ENCODE data around the gene SRD5A1.

SRD5A1 gene

GRCh38 chr5:6711409-6712141, 78.3 kb downstream of the SRD5A1 start:
- H3K9ac ChIP-seq (ENCODE audit: insufficient read length, low read depth) = peak overlapping the region; percentile 91
- no peak for DNase-seq (ENCODE audit: low read depth, low spot score)
- H3K36me3 ChIP-seq (ENCODE audit: insufficient read depth, insufficient read length, low read length) = peaks cover 12% of the 10 kb centered on the region
- peaks cover 10% of the 10 kb centered on the region for H3K27me3 ChIP-seq (ENCODE audit: insufficient read depth, insufficient read length)
- peaks cover 5% of the 10 kb centered on the region for H3K4me1 ChIP-seq (ENCODE audit: insufficient read depth, insufficient read length)
- H3K4me3 ChIP-seq (ENCODE audit: insufficient read length, low read depth) = peak overlapping the region; percentile 61
- H3K9me3 ChIP-seq (ENCODE audit: insufficient read depth, low read length) = no peaks in the 10 kb centered on the region
- TF ChIP-seq SUZ12 (IDR thresholded peaks at IDR 0.05; ENCODE audit: extremely low read depth, insufficient read depth, insufficient read length) = no peak
- no peak for TF ChIP-seq ZNF274 (IDR thresholded peaks at IDR 0.05; ENCODE audit: low read depth, low read length)
- TF ChIP-seq YY1 (IDR thresholded peaks at IDR 0.05; ENCODE audit: insufficient read depth, insufficient read length) = no peak

DNA sequence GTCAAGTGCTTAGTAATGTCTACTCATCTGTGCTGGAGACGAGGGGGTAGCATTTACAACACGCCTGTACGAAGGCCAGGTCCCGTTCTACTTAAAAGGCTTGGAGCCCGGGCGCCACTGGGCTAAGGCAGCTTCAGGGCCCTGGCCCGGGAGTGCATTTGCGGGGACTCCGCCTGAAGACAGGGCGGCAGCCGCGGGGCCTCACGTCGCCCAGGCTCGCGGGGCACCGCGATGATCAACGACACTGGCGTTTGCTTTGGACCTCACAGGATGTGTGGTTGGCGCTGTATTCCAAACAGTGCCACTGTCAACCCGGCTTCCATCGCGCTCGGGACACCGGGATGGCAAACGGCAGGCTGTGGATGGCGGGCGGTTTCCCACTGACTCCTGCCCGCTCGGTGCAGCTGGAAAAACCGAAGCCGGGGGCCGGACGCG, 78.9 kb downstream of the SRD5A1 start:
- Histone ChIP-seq H3K9ac (ENCODE audit: insufficient read length, low read depth) (peak overlapping the region; percentile 91), H3K9me3 (ENCODE audit: insufficient read depth, low read length) (no peaks in the 10 kb centered on the region), H3K4me3 (ENCODE audit: insufficient read length, low read depth) (peak overlapping the region; percentile 61), H3K36me3 (ENCODE audit: insufficient read depth, insufficient read length, low read length) (peaks cover 17% of the 10 kb centered on the region), H3K27me3 (ENCODE audit: insufficient read depth, insufficient read length) (peaks cover 10% of the 10 kb centered on the region), H3K4me1 (ENCODE audit: insufficient read depth, insufficient read length) (peaks cover 5% of the 10 kb centered on the region)
- DNase-seq (ENCODE audit: low read depth, low spot score) = no peak
- TF ChIP-seq SUZ12 (IDR thresholded peaks at IDR 0.05; ENCODE audit: extremely low read depth, insufficient read depth, insufficient read length) = no peak
- no peak for TF ChIP-seq YY1 (IDR thresholded peaks at IDR 0.05; ENCODE audit: insufficient read depth, insufficient read length)
- TF ChIP-seq ZNF274 (IDR thresholded peaks at IDR 0.05; ENCODE audit: low read depth, low read length) = no peak

DNA sequence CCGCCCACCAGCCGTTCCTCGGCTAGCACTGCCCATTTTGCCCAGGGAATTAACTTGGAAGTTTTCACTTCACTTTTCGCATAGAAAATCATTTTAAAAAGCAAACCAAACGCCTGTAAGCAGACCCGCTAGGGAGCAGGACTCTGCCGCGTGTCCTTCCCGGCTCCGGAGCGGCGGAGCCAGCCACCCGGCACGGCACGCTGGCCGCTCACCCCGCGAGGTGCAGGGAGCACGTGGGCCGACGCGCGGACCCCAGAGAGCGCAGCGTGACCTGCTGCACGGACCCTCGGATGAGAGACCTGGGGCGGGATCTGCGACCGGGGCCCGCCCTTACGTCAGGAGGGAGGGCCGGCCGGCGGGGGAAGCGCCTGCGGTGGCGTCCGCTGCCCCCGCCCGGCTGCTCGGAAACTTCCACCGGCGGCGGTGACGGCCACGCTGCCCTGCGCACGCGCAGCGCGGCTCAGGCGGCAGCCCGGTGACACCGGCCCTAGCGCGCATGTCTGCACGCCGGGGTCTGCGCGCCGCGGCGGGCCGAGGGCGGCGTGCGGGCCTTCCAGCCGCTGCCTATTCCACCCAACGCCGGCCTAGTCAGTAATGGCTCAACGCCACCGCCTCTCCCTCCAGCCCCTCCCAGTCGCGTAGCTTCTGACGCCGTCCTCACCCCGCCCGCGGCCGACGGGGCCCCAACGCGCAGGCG, 79.5 kb downstream of the SRD5A1 start:
- no peaks in the 10 kb centered on the region for H3K9me3 ChIP-seq (ENCODE audit: insufficient read depth, low read length)
- peaks cover 5% of the 10 kb centered on the region for H3K4me1 ChIP-seq (ENCODE audit: insufficient read depth, insufficient read length)
- DNase-seq (ENCODE audit: low read depth, low spot score) = peak; percentile 85
- peak overlapping the region; percentile 91 for H3K9ac ChIP-seq (ENCODE audit: insufficient read length, low read depth)
- peaks cover 21% of the 10 kb centered on the region for H3K36me3 ChIP-seq (ENCODE audit: insufficient read depth, insufficient read length, low read length)
- peaks cover 10% of the 10 kb centered on the region for H3K27me3 ChIP-seq (ENCODE audit: insufficient read depth, insufficient read length)
- H3K4me3 ChIP-seq (ENCODE audit: insufficient read length, low read depth) = peak overlapping the region; percentile 61
- TF ChIP-seq SUZ12 (IDR thresholded peaks at IDR 0.05; ENCODE audit: extremely low read depth, insufficient read depth, insufficient read length) (no peak), YY1 (IDR thresholded peaks at IDR 0.05; ENCODE audit: insufficient read depth, insufficient read length) (no peak), ZNF274 (IDR thresholded peaks at IDR 0.05; ENCODE audit: low read depth, low read length) (no peak)

DNA sequence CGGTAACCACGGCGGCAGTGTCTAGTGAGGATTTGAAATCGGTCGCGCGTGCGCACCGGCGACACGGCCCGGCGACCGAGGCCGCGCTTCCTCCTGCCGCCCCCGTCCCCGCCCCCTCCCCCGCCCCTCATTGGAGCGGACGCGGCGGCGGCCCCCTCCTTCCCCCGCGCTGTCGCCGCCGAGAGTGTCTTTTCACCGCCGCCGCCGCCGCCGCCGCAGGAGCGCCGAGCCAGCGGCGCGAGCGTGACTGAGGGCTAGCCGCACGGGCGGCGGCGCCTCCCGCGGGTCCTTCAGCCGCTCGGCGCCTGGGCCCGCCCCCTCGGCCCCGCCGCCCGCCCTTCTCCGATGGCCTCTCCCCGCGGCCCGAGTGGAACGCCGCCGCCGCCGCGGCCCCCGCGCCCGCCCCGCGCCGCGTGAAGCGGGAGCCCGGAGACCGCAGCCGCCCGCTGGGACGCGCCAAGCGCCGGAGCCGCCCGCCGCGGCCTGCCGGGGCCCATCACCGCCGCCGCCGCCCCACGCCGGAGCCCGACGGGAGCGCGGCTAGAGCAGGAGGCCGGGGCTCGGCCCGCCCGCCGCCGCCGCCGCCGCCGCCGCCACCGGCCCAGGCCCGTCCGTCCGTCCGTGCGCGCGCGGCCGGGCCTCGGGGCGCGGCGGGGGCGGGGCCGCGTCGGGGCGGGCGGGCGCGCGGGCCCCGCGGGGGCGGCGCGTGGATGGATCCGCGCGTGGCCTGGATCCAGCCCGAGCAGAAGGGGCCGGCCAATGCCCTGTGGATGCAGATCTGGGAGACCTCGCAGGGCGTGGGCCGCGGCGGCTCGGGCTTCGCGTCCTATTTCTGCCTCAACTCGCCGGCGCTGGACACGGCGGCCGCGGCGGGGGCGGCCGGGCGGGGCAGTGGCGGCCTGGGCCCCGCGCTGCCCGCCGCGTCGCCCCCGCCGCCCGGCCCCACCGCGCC, 80.3 kb downstream of the SRD5A1 start, which contains the start of gene TENT4A:
TENT4A (plus strand) TSS at position 159 of the 952 bp plus-strand sequence; CDS start at position 711, 552 bp downstream.
- H3K27me3 ChIP-seq (ENCODE audit: insufficient read depth, insufficient read length) = peaks cover 10% of the 10 kb centered on the region
- peaks cover 5% of the 10 kb centered on the region for H3K4me1 ChIP-seq (ENCODE audit: insufficient read depth, insufficient read length)
- H3K9ac ChIP-seq (ENCODE audit: insufficient read length, low read depth) = peak within 1 kb of the TSS; percentile 91
- TF ChIP-seq SUZ12 (IDR thresholded peaks at IDR 0.05; ENCODE audit: extremely low read depth, insufficient read depth, insufficient read length) = no peak
- no peak for TF ChIP-seq YY1 (IDR thresholded peaks at IDR 0.05; ENCODE audit: insufficient read depth, insufficient read length)
- no peak for TF ChIP-seq ZNF274 (IDR thresholded peaks at IDR 0.05; ENCODE audit: low read depth, low read length)
- peak within 1 kb of the TSS; percentile 64 for H3K4me3 ChIP-seq (ENCODE audit: insufficient read length, low read depth)
- H3K9me3 ChIP-seq (ENCODE audit: insufficient read depth, low read length) = no peaks in the 10 kb centered on the region
- H3K36me3 ChIP-seq (ENCODE audit: insufficient read depth, insufficient read length, low read length) = peaks cover 28% of the 10 kb centered on the region
- no peak for DNase-seq (ENCODE audit: low read depth, low spot score)

DNA sequence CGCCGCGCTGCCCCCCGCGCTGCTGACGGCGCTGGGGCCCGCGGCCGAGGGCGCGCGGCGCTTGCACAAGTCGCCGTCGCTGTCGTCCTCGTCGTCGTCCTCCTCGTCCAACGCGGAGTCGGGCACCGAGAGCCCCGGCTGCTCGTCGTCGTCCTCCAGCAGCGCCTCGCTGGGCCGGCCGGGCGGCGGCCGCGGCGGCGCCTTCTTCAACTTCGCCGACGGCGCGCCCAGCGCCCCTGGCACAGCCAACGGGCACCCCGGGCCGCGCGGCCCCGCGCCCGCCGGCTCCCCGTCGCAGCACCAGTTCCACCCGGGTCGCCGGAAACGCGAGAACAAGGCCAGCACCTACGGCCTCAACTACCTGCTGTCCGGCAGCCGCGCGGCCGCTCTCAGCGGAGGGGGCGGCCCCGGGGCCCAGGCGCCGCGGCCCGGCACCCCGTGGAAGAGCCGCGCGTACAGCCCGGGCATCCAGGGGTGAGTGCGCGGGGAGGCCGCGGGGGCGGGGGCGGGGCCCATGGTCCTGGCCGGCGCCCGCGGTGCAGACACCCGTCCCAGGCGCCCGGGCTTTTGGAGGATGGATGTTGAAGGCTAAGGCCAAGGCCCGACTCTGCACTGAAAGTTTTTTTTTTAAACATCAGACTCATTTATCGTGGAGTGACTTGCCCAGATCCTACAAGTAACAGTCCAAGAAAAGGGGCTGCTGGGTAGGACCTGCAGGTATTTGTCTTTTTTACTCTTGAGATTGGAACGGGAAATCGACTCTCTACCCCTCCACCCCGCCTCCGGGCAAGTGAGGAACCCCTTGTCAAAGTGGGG, 81.2 kb downstream of the SRD5A1 start:
- H3K9ac ChIP-seq (ENCODE audit: insufficient read length, low read depth) = peak overlapping the region; percentile 72
- TF ChIP-seq SUZ12 (IDR thresholded peaks at IDR 0.05; ENCODE audit: extremely low read depth, insufficient read depth, insufficient read length) = no peak
- no peak for TF ChIP-seq YY1 (IDR thresholded peaks at IDR 0.05; ENCODE audit: insufficient read depth, insufficient read length)
- TF ChIP-seq ZNF274 (IDR thresholded peaks at IDR 0.05; ENCODE audit: low read depth, low read length) = no peak
- DNase-seq (ENCODE audit: low read depth, low spot score) = no peak
- H3K27me3 ChIP-seq (ENCODE audit: insufficient read depth, insufficient read length) = peaks cover 10% of the 10 kb centered on the region
- peak overlapping the region; percentile 64 for H3K4me3 ChIP-seq (ENCODE audit: insufficient read length, low read depth)
- no peaks in the 10 kb centered on the region for H3K9me3 ChIP-seq (ENCODE audit: insufficient read depth, low read length)
- H3K36me3 ChIP-seq (ENCODE audit: insufficient read depth, insufficient read length, low read length) = peaks cover 36% of the 10 kb centered on the region
- H3K4me1 ChIP-seq (ENCODE audit: insufficient read depth, insufficient read length) = peaks cover 6% of the 10 kb centered on the region

- H3K9ac ChIP-seq (ENCODE audit: insufficient read length, low read depth) = peak overlapping the region; percentile 33
Measured at GRCh38 chr5:6715271-6715670, 82.0 kb downstream of the SRD5A1 start.

More at GRCh38 chr5:6715271-6715670, 82.0 kb downstream of the SRD5A1 start:
- peak overlapping the region; percentile 64 for H3K4me3 ChIP-seq (ENCODE audit: insufficient read length, low read depth)
- peaks cover 7% of the 10 kb centered on the region for H3K4me1 ChIP-seq (ENCODE audit: insufficient read depth, insufficient read length)
- no peak for TF ChIP-seq YY1 (IDR thresholded peaks at IDR 0.05; ENCODE audit: insufficient read depth, insufficient read length)
- no peak for TF ChIP-seq SUZ12 (IDR thresholded peaks at IDR 0.05; ENCODE audit: extremely low read depth, insufficient read depth, insufficient read length)
- no peak for TF ChIP-seq ZNF274 (IDR thresholded peaks at IDR 0.05; ENCODE audit: low read depth, low read length)
- no peaks in the 10 kb centered on the region for H3K9me3 ChIP-seq (ENCODE audit: insufficient read depth, low read length)
- DNase-seq (ENCODE audit: low read depth, low spot score) = no peak
- peaks cover 10% of the 10 kb centered on the region for H3K27me3 ChIP-seq (ENCODE audit: insufficient read depth, insufficient read length)
- H3K36me3 ChIP-seq (ENCODE audit: insufficient read depth, insufficient read length, low read length) = peaks cover 37% of the 10 kb centered on the region
